Neuronal stem cell (in vitro differentiated cells): ENCODE data around the gene HS3ST6.

Experiments
- DNase-seq: peaks from one replicate; pipeline ENCODE4 v3.0.0-alpha.2; 2013; ENCODE audit warnings: low spot score
- H2AFZ ChIP-seq: one replicate; pipeline ENCODE4 v1.6.1; 2013; ENCODE audit warnings: mild to moderate bottlenecking, low read length, inconsistent platforms
- H2AK5ac ChIP-seq: 2 replicates; pipeline ENCODE4 v1.6.1; 2013; ENCODE audit warnings: low read depth, mild to moderate bottlenecking, inconsistent platforms, low read length, moderate library complexity, mixed read lengths
- H2BK120ac ChIP-seq: 2 replicates; pipeline ENCODE4 v1.6.1; 2013; ENCODE audit warnings: low read depth, mild to moderate bottlenecking, inconsistent platforms, low read length, moderate library complexity, mixed read lengths
- H2BK12ac ChIP-seq: one replicate; pipeline ENCODE4 v1.6.1; 2013; ENCODE audit warnings: low read length, inconsistent platforms
- H2BK15ac ChIP-seq: 2 replicates; pipeline ENCODE4 v1.6.1; 2013; ENCODE audit warnings: mild to moderate bottlenecking, low read length, inconsistent platforms, mixed read lengths
- H2BK5ac ChIP-seq: one replicate; pipeline ENCODE4 v1.6.1; 2013; ENCODE audit warnings: inconsistent platforms, mild to moderate bottlenecking, low read length, moderate library complexity
- H3K14ac ChIP-seq: one replicate; pipeline ENCODE4 v1.6.1; 2013; ENCODE audit warnings: low read length, inconsistent platforms
- H3K18ac ChIP-seq: 2 replicates; pipeline ENCODE4 v1.6.1; 2013; ENCODE audit warnings: low read length, inconsistent platforms
- H3K23ac ChIP-seq: 2 replicates; pipeline ENCODE4 v1.6.1; 2013; ENCODE audit warnings: low read depth, mild to moderate bottlenecking, mixed read lengths, low read length, inconsistent platforms; ENCODE audit not compliant: poor library complexity
- H3K27ac ChIP-seq: replicated peaks from 3 replicates; pipeline ENCODE4 v1.5.1; 2013; ENCODE audit warnings: low read length, inconsistent platforms
- H3K27me3 ChIP-seq, 3 experiments: 2 replicates each; pipeline ENCODE4 v1.6.1; 2013; ENCODE audit warnings: low read length in 3 of 3, mild to moderate bottlenecking in 2 of 3, inconsistent platforms in 1 of 3, low read depth in 1 of 3, mixed read lengths in 1 of 3, moderate library complexity in 1 of 3; ENCODE audit not compliant: control insufficient read depth in 3 of 3, insufficient read depth in 3 of 3
- H3K36me3 ChIP-seq, 2 donors: replicated peaks in 1 of 2; 2 replicates each; pipeline ENCODE4 v1.6.1; 2013; ENCODE audit warnings: low read length in 2 of 2; ENCODE audit not compliant: control insufficient read depth in 2 of 2, insufficient read depth in 2 of 2
- H3K4ac ChIP-seq: 2 replicates; pipeline ENCODE4 v1.6.1; 2013; ENCODE audit warnings: inconsistent platforms, mild to moderate bottlenecking, low read length, moderate library complexity
- H3K4me1 ChIP-seq, 2 donors: 1 replicate in 1 of 2; 2 replicates in 1 of 2; pipeline ENCODE4 v1.6.1; 2013; ENCODE audit warnings: low read length in 2 of 2, low read depth in 1 of 2; ENCODE audit not compliant: control insufficient read depth in 2 of 2, insufficient read depth in 1 of 2
- H3K4me2 ChIP-seq: one replicate; pipeline ENCODE4 v1.6.1; 2013; ENCODE audit warnings: mild to moderate bottlenecking, low read length, inconsistent platforms; ENCODE audit not compliant: insufficient read depth, poor library complexity, severe bottlenecking
- H3K4me3 ChIP-seq, 2 donors: 2 replicates each; pipeline ENCODE4 v1.5.1; 2013; ENCODE audit warnings: low read length in 2 of 2, mild to moderate bottlenecking in 2 of 2, inconsistent platforms in 1 of 2, moderate library complexity in 1 of 2
- H3K79me1 ChIP-seq: one replicate; pipeline ENCODE4 v1.6.1; 2013; ENCODE audit warnings: low read depth, mild to moderate bottlenecking, inconsistent platforms, low read length, moderate library complexity
- H3K9ac ChIP-seq: one replicate; pipeline ENCODE4 v1.6.1; 2013; ENCODE audit warnings: mild to moderate bottlenecking, low read depth, low read length, inconsistent platforms; ENCODE audit not compliant: poor library complexity
- H3K9me3 ChIP-seq, 2 donors: replicated peaks in 1 of 2; 2 replicates each; pipeline versions ENCODE3 to v1.6.1; 2013; ENCODE audit warnings: low read length in 2 of 2, mild to moderate bottlenecking in 2 of 2, inconsistent platforms in 1 of 2, low read depth in 1 of 2, mixed read lengths in 1 of 2, moderate library complexity in 1 of 2; ENCODE audit not compliant: control insufficient read depth in 2 of 2, insufficient read depth in 1 of 2
- H4K8ac ChIP-seq: one replicate; pipeline ENCODE4 v1.6.1; 2013; ENCODE audit warnings: low read depth, mild to moderate bottlenecking, inconsistent platforms, low read length, moderate library complexity
- H4K91ac ChIP-seq: one replicate; pipeline ENCODE4 v1.6.1; 2013; ENCODE audit warnings: low read length, low read depth, mild to moderate bottlenecking, inconsistent platforms; ENCODE audit not compliant: poor library complexity
- WGBS, 2 donors: extraction: QIAGEN DNeasy Blood & Tissue Kit; methylation state at CpG; one replicate each; pipeline ENCODE4 v1.1.7; 2013; ENCODE audit warnings: missing lambda C conversion rate in 2 of 2, mixed read lengths in 1 of 2; ENCODE audit not compliant: insufficient read length in 2 of 2, insufficient replicate concordance in 1 of 2; ENCODE audit errors: extremely low coverage in 2 of 2; 5-methylcytosine and 5-hydroxymethylcytosine counted together

Gene HS3ST6

GRCh38 chr16:1879477-1879876 is 38.7 kb downstream of the HS3ST6 start:
- no peak for DNase-seq
- H3K4me2 ChIP-seq = no peak overlapping the region
- H4K8ac ChIP-seq = no peak overlapping the region
- H3K14ac ChIP-seq = no peak overlapping the region
- no peak overlapping the region for H3K18ac ChIP-seq
- H2BK12ac ChIP-seq = no peak overlapping the region
- H4K91ac ChIP-seq = no peak overlapping the region
- no peak overlapping the region for H3K23ac ChIP-seq
- H3K79me1 ChIP-seq = no peaks in the 10 kb centered on the region
- no peak overlapping the region for H3K4me3 ChIP-seq
- H3K36me3 ChIP-seq = no peaks in the 10 kb centered on the region
- no peak overlapping the region for H2AK5ac ChIP-seq
- no peak overlapping the region for H3K4ac ChIP-seq
- H3K9me3 ChIP-seq = no peaks in the 10 kb centered on the region
- H3K4me1 ChIP-seq = peaks cover 1 to 4% of the 10 kb centered on the region in 2 donors
- no peak overlapping the region for H3K9ac ChIP-seq
- no peak overlapping the region for H2BK120ac ChIP-seq
- H3K27me3 ChIP-seq = peaks cover 0 to 32% (median 4%) of the 10 kb centered on the region in 3 experiments
- H2BK15ac ChIP-seq = no peak overlapping the region
- no peak overlapping the region for H2AFZ ChIP-seq
- no peak overlapping the region for H2BK5ac ChIP-seq
- H3K27ac ChIP-seq = no peak overlapping the region
- no CpG with 5 or more reads among the region's 2 CpGs for WGBS, 2 donors

- no peak overlapping the region for H3K9ac ChIP-seq
- no peak overlapping the region for H4K8ac ChIP-seq
- no peak overlapping the region for H3K27ac ChIP-seq
- no peak for DNase-seq
- H3K4me3 ChIP-seq = no peak overlapping the region
- no peak overlapping the region for H2BK15ac ChIP-seq
- H2AK5ac ChIP-seq = no peak overlapping the region
- H2BK120ac ChIP-seq = no peak overlapping the region
- H4K91ac ChIP-seq = no peak overlapping the region
- no peak overlapping the region for H3K4me2 ChIP-seq
- H3K23ac ChIP-seq = no peak overlapping the region
- H2BK12ac ChIP-seq = no peak overlapping the region
- H2AFZ ChIP-seq = no peak overlapping the region
- H3K4ac ChIP-seq = no peak overlapping the region
- no peak overlapping the region for H2BK5ac ChIP-seq
- no peaks in the 10 kb centered on the region for H3K36me3 ChIP-seq
- no peak overlapping the region for H3K14ac ChIP-seq
- H3K27me3 ChIP-seq = peaks cover 0 to 39% (median 4%) of the 10 kb centered on the region in 3 experiments
- no peak overlapping the region for H3K18ac ChIP-seq
- no CpG with 5 or more reads among the region's 5 CpGs for WGBS, 2 donors
- H3K9me3 ChIP-seq = no peaks in the 10 kb centered on the region
- H3K4me1 ChIP-seq = peaks cover 1 to 4% of the 10 kb centered on the region in 2 donors
- H3K79me1 ChIP-seq = no peaks in the 10 kb centered on the region
These were observed 40.0 kb downstream of the HS3ST6 start for GRCh38 chr16:1878256-1878655.

GRCh38 chr16:1877804-1878203 is 40.4 kb downstream of the HS3ST6 start:
- no peak overlapping the region for H3K4ac ChIP-seq
- H3K23ac ChIP-seq = no peak overlapping the region
- H2BK5ac ChIP-seq = no peak overlapping the region
- no peak for DNase-seq
- no peak overlapping the region for H4K8ac ChIP-seq
- H3K9me3 ChIP-seq = no peaks in the 10 kb centered on the region
- no peak overlapping the region for H3K4me3 ChIP-seq
- no peak overlapping the region for H3K4me2 ChIP-seq
- H3K27ac ChIP-seq = no peak overlapping the region
- no peaks in the 10 kb centered on the region for H3K79me1 ChIP-seq
- no peak overlapping the region for H2AK5ac ChIP-seq
- H4K91ac ChIP-seq = no peak overlapping the region
- WGBS, 2 donors = no CpG with 5 or more reads among the region's 11 CpGs
- H2AFZ ChIP-seq = no peak overlapping the region
- H3K4me1 ChIP-seq = peaks cover 1 to 4% of the 10 kb centered on the region in 2 donors
- no peak overlapping the region for H3K14ac ChIP-seq
- H2BK120ac ChIP-seq = no peak overlapping the region
- no peak overlapping the region for H2BK12ac ChIP-seq
- no peak overlapping the region for H2BK15ac ChIP-seq
- H3K36me3 ChIP-seq = no peaks in the 10 kb centered on the region
- peaks cover 0 to 43% (median 4%) of the 10 kb centered on the region in 3 experiments for H3K27me3 ChIP-seq
- H3K18ac ChIP-seq = no peak overlapping the region
- H3K9ac ChIP-seq = no peak overlapping the region

GRCh38 chr16:1877089-1877488 is 41.1 kb downstream of the HS3ST6 start:
- Histone ChIP-seq H4K8ac (no peak overlapping the region), H2BK12ac (no peak overlapping the region), H2AK5ac (no peak overlapping the region), H3K14ac (no peak overlapping the region), H4K91ac (no peak overlapping the region), H3K4ac (no peak overlapping the region), H3K18ac (no peak overlapping the region), H3K36me3 (no peaks in the 10 kb centered on the region), H3K79me1 (no peaks in the 10 kb centered on the region), H3K9ac (no peak overlapping the region), H3K27me3 (peaks cover 0 to 50% (median 11%) of the 10 kb centered on the region in 3 experiments), H2BK5ac (no peak overlapping the region), H3K4me3 (no peak overlapping the region), H3K27ac (no peak overlapping the region), H2BK120ac (no peak overlapping the region), H3K4me2 (no peak overlapping the region), H2AFZ (no peak overlapping the region), H3K9me3 (no peaks in the 10 kb centered on the region), H2BK15ac (no peak overlapping the region), H3K23ac (no peak overlapping the region), H3K4me1 (peaks cover 1 to 4% of the 10 kb centered on the region in 2 donors)
- DNase-seq = no peak
- WGBS, 2 donors = no CpG with 5 or more reads among the region's 6 CpGs
